ENCODE data around the gene FGF12.

DNA sequence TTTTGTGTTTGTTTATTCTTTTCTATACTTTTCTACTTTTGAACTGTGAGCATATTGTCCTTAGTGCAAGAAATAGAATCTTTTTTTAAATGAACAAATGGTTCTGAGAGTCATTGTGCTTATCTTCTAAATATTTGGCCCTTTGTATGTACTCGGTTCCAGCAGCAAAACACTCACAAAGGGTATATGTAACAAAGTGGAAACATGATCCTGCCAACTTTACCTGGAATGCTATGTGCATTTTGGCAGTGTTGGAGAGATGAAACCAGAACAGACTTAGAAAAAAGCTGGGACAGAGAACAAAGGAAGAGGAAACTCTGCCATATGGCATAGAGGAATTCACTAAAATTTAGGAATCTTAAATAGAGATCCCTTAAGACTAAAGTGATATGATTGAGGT, 150.1 kb downstream of the FGF12 start:
- TF ChIP-seq, protein P1, sequence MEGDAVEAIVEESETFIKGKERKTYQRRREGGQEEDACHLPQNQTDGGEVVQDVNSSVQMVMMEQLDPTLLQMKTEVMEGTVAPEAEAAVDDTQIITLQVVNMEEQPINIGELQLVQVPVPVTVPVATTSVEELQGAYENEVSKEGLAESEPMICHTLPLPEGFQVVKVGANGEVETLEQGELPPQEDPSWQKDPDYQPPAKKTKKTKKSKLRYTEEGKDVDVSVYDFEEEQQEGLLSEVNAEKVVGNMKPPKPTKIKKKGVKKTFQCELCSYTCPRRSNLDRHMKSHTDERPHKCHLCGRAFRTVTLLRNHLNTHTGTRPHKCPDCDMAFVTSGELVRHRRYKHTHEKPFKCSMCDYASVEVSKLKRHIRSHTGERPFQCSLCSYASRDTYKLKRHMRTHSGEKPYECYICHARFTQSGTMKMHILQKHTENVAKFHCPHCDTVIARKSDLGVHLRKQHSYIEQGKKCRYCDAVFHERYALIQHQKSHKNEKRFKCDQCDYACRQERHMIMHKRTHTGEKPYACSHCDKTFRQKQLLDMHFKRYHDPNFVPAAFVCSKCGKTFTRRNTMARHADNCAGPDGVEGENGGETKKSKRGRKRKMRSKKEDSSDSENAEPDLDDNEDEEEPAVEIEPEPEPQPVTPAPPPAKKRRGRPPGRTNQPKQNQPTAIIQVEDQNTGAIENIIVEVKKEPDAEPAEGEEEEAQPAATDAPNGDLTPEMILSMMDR (IDR thresholded peaks at IDR 0.05; ENCODE audit: low read depth, low read length, poor library complexity, severe bottlenecking): no peak
- TF ChIP-seq EZH2phosphoT487 (IDR thresholded peaks at IDR 0.05; ENCODE audit: borderline replicate concordance, low read length): no peak

Data from DOHH2 (cell line).